Keratinocyte (primary cell): ENCODE results near the gene ZNF69.
"Not testable (repeated sequence)": the region's sequence is repeated elsewhere in the genome, so short reads cannot be mapped to it uniquely, and the experiment has no call there.

Experiments used
- CTCF ChIP-seq, 3 experiments: IDR thresholded peaks in 1 of 3; conservative IDR thresholded peaks in 1 of 3; optimal IDR thresholded peaks in 1 of 3; 2 replicates in 2 of 3; 3 replicates in 1 of 3; pipeline versions ENCODE3 to v1.5.1; 2011; ENCODE audit warnings: low read length in 3 of 3, mild to moderate bottlenecking in 3 of 3, moderate library complexity in 2 of 3, control low read depth in 1 of 3, inconsistent platforms in 1 of 3; ENCODE audit not compliant: insufficient read depth in 2 of 3; ENCODE audit errors: extremely low read depth in 1 of 3
- EZH2 ChIP-seq: IDR thresholded peaks from one replicate; pipeline ENCODE4 v1.6.1; 2012; ENCODE audit warnings: inconsistent platforms, mild to moderate bottlenecking, low read length, moderate library complexity

GRCh38 chr19:11911937-11912336 lies 24.4 kb downstream of the ZNF69 start:
- TF ChIP-seq CTCF (optimal IDR thresholded peaks at IDR 0.05 in 1 of 3, IDR thresholded peaks at IDR 0.05 in 1 of 3, conservative IDR thresholded peaks at IDR 0.05 in 1 of 3; ENCODE audit: extremely low read depth in 1 of 3, insufficient read depth in 2 of 3, low read length in 3 of 3); EZH2: not testable (repeated sequence)
